Measurements from ENCODE around the gene ANO6.

The ANO6 gene

DNA sequence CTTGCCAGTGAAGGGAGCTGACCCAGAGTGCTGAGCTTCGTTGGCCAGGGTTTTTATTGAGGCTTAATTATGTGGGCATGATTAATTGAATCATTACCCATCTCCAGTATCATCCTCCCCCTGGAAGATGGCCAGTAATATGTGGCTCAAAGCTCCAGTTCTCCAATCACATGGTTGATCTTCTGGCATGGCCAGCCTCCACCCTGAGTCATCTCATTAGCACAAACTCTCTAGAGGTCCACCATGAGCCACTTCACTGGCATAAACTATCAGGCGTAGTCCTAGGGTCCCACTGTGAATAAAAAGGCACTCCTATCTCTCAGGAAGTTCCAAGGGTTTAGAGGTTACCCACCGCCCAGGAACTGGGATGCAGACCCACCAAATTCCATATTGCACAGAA is 135.0 kb downstream of the ANO6 start:
- Mint-ChIP-seq H3K27ac (no peak overlapping the region), H3K4me3 (no peak overlapping the region), H3K36me3 (peaks cover 54% of the 10 kb centered on the region), H3K4me1 (peaks cover 16% of the 10 kb centered on the region), H3K9me3 (no peaks in the 10 kb centered on the region), H3K27me3 (no peaks in the 10 kb centered on the region)

- H3K4me1 Mint-ChIP-seq = peaks cover 16% of the 10 kb centered on the region
- H3K36me3 Mint-ChIP-seq = peaks cover 56% of the 10 kb centered on the region
- no peaks in the 10 kb centered on the region for H3K9me3 Mint-ChIP-seq
- no peaks in the 10 kb centered on the region for H3K27me3 Mint-ChIP-seq
- no peak overlapping the region for H3K27ac Mint-ChIP-seq
- no peak overlapping the region for H3K4me3 Mint-ChIP-seq
Observed at GRCh38 chr12:45351921-45352670, 136.2 kb downstream of the ANO6 start.

DNA sequence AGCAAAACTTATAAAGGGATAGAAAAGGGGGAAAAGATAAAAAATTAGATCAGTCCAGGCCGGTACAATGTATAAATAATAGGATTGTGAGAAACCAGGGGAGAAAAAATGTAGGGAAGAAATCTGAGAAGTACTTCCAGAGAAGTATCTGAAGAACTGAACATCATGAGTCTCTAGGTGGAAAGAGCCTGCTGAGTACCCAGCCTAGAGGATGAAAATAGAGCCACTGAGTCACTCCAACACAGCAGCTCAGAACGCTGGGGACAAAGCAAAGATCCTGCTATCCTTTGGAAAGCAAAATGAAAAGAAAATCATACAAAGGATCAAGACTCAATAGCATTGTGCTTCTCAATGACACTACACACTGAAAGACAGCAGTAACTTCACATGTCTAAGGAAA is 138.0 kb downstream of the ANO6 start:
- no peaks in the 10 kb centered on the region for H3K27me3 Mint-ChIP-seq
- peaks cover 55% of the 10 kb centered on the region for H3K36me3 Mint-ChIP-seq
- H3K27ac Mint-ChIP-seq = no peak overlapping the region
- no peaks in the 10 kb centered on the region for H3K9me3 Mint-ChIP-seq
- no peak overlapping the region for H3K4me3 Mint-ChIP-seq
- H3K4me1 Mint-ChIP-seq = peaks cover 16% of the 10 kb centered on the region

GRCh38 chr12:45354399-45354798 is 138.5 kb downstream of the ANO6 start:
- Mint-ChIP-seq H3K27ac (no peak overlapping the region), H3K36me3 (peaks cover 55% of the 10 kb centered on the region)

GRCh38 chr12:45355730-45356129 is 139.8 kb downstream of the ANO6 start:
- peaks cover 1% of the 10 kb centered on the region for H3K9me3 Mint-ChIP-seq
- peaks cover 55% of the 10 kb centered on the region for H3K36me3 Mint-ChIP-seq
- H3K27ac Mint-ChIP-seq = no peak overlapping the region
- H3K27me3 Mint-ChIP-seq = no peaks in the 10 kb centered on the region
- peaks cover 16% of the 10 kb centered on the region for H3K4me1 Mint-ChIP-seq
- no peak overlapping the region for H3K4me3 Mint-ChIP-seq

More at GRCh38 chr12:45354399-45354798, 138.5 kb downstream of the ANO6 start:
- Mint-ChIP-seq H3K27me3 (no peaks in the 10 kb centered on the region), H3K4me1 (peaks cover 16% of the 10 kb centered on the region), H3K9me3 (no peaks in the 10 kb centered on the region), H3K4me3 (no peak overlapping the region)

- H3K27me3 Mint-ChIP-seq = no peaks in the 10 kb centered on the region
- H3K4me3 Mint-ChIP-seq = no peak overlapping the region
- peaks cover 16% of the 10 kb centered on the region for H3K4me1 Mint-ChIP-seq
- no peak overlapping the region for H3K27ac Mint-ChIP-seq
- H3K9me3 Mint-ChIP-seq = peaks cover 12% of the 10 kb centered on the region
- H3K36me3 Mint-ChIP-seq = peaks cover 54% of the 10 kb centered on the region
Observed at GRCh38 chr12:45356822-45357538, 141.1 kb downstream of the ANO6 start.

- peaks cover 57% of the 10 kb centered on the region for H3K36me3 Mint-ChIP-seq
- no peak overlapping the region for H3K27ac Mint-ChIP-seq
- H3K9me3 Mint-ChIP-seq = peaks cover 19% of the 10 kb centered on the region
- peaks cover 14% of the 10 kb centered on the region for H3K4me1 Mint-ChIP-seq
- H3K4me3 Mint-ChIP-seq = no peak overlapping the region
- H3K27me3 Mint-ChIP-seq = no peaks in the 10 kb centered on the region
Observed at GRCh38 chr12:45357539-45358417, 141.9 kb downstream of the ANO6 start.

DNA sequence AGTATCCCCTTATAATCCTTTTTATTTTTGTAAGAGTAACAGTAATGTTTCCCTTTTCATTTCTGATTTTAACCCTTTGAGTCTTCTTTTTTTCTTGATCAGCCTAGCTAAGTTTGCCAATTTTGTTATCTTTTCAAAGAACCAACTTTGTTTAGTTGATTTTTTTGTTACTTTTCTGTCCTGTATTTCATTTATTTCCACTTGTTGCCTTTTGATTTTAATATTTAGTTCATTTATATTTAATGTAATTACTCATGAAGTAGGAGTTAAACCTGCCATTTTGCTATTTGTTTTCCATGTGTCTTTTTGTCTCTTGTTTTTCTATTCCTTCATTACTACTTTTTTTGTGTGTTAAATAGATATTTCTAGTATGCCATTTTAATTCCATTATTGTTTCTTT is 146.4 kb downstream of the ANO6 start:
- Mint-ChIP-seq H3K27me3 (no peaks in the 10 kb centered on the region), H3K4me1 (no peaks in the 10 kb centered on the region), H3K4me3 (no peak overlapping the region), H3K27ac (no peak overlapping the region), H3K36me3 (peaks cover 62% of the 10 kb centered on the region), H3K9me3 (peaks cover 33% of the 10 kb centered on the region)

DNA sequence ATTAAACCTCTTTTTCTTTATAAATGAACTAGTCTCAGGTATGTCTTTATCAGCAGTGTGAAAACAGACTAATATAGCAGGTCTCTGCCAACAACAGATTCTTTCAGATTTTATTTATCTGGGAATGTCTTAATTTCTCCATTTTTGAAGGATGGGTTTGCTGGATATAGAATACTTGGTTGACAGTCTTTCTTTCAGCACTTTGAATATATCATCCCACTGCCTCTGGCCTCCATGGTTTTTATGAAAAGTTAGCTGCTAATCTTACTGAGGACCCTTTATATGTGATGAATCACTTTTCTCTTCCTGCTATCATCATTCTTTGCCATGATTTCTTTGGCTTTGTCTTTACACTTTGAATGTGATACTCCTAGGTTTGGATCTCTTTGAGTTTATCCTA is 148.0 kb downstream of the ANO6 start:
- Mint-ChIP-seq H3K27ac (no peak overlapping the region), H3K36me3 (peaks cover 64% of the 10 kb centered on the region), H3K27me3 (no peaks in the 10 kb centered on the region)

GRCh38 chr12:45368841-45369489 is 153.1 kb downstream of the ANO6 start:
- H3K27me3 Mint-ChIP-seq = no peaks in the 10 kb centered on the region
- H3K36me3 Mint-ChIP-seq = peaks cover 42% of the 10 kb centered on the region
- no peak overlapping the region for H3K4me3 Mint-ChIP-seq
- no peak overlapping the region for H3K27ac Mint-ChIP-seq
- H3K9me3 Mint-ChIP-seq = peaks cover 13% of the 10 kb centered on the region
- H3K4me1 Mint-ChIP-seq = no peaks in the 10 kb centered on the region

More for the DNA sequence above, 148.0 kb downstream of the ANO6 start:
- no peaks in the 10 kb centered on the region for H3K4me1 Mint-ChIP-seq
- no peak overlapping the region for H3K4me3 Mint-ChIP-seq
- peaks cover 33% of the 10 kb centered on the region for H3K9me3 Mint-ChIP-seq

GRCh38 chr12:45377815-45378214 is 161.9 kb downstream of the ANO6 start:
- Mint-ChIP-seq H3K9me3 (no peaks in the 10 kb centered on the region), H3K4me3 (no peak overlapping the region), H3K27ac (no peak overlapping the region), H3K4me1 (no peaks in the 10 kb centered on the region), H3K27me3 (no peaks in the 10 kb centered on the region), H3K36me3 (peaks cover 14% of the 10 kb centered on the region)

DNA sequence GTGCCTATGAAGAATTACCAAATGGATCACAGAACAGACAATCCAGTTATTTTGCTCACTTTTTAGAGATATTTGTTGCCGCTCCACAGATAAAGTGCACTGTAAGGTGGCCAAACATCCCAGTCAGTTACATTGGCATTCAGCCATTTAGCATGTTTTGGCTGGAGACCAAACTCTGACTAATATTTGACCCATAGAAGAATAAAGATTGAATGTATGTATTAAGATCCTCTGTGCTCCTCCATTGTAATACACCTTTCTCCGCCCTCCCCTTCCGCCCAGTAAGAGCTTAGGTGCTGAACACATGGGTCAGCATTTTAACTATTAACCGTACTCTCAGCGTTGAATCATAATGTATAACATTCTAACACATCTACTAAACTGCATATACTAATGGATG is 163.4 kb downstream of the ANO6 start:
- no peak overlapping the region for H3K4me3 Mint-ChIP-seq
- H3K27ac Mint-ChIP-seq = no peak overlapping the region
- no peaks in the 10 kb centered on the region for H3K9me3 Mint-ChIP-seq
- peaks cover 22% of the 10 kb centered on the region for H3K36me3 Mint-ChIP-seq
- no peaks in the 10 kb centered on the region for H3K27me3 Mint-ChIP-seq
- H3K4me1 Mint-ChIP-seq = no peaks in the 10 kb centered on the region

DNA sequence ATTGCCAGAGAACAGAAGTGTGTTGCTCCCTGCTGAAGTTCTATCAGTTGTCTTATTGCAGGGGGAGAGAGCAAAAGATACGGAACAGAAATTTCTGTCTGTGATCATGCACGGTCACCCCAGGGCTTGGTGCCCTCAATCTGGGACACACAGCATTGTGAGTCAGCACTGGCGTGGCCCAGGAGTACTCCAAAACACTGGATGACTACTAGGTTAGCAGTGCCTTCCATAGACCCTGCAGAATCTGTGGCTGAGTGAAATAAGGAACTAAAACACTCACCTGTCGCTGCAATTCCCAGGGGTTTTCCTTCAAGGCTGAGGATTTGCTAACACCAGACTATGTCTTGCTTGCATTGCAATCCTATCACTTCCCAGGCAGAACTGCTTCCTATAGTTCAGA is 165.5 kb downstream of the ANO6 start:
- Mint-ChIP-seq H3K4me3 (no peak overlapping the region), H3K4me1 (no peaks in the 10 kb centered on the region), H3K27ac (no peak overlapping the region), H3K9me3 (no peaks in the 10 kb centered on the region), H3K36me3 (peaks cover 26% of the 10 kb centered on the region), H3K27me3 (no peaks in the 10 kb centered on the region)

GRCh38 chr12:45388545-45388944 is 172.7 kb downstream of the ANO6 start:
- Mint-ChIP-seq H3K9me3 (peaks cover 5% of the 10 kb centered on the region), H3K4me1 (no peaks in the 10 kb centered on the region), H3K27me3 (no peaks in the 10 kb centered on the region), H3K4me3 (no peak overlapping the region), H3K27ac (no peak overlapping the region), H3K36me3 (peaks cover 23% of the 10 kb centered on the region)

DNA sequence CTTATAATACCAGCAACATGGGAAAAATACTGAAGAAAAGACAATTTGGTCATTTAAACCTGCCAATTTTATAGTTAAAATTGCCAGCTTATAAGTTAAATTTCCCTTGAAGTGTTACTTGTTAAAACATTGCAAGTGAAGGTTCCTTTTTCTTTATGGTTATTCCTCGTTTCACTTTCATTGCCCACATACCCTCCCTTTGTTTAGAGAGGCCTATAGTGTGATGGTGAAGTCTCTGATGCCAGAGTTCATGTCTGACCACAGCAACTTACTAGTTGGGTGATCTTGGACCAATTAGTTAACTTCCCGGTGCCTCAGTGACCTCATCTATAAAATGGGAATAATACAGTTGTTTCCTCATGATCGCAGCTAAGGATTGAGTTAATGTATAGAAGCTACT is 173.5 kb downstream of the ANO6 start:
- Mint-ChIP-seq H3K4me3 (no peak overlapping the region), H3K27me3 (no peaks in the 10 kb centered on the region), H3K36me3 (peaks cover 22% of the 10 kb centered on the region), H3K27ac (no peak overlapping the region), H3K4me1 (no peaks in the 10 kb centered on the region), H3K9me3 (peaks cover 5% of the 10 kb centered on the region)
